Adrenal gland (tissue), 5 donors: ENCODE data around the gene MTRF1L.

ENCODE experiments used
- POLR2A ChIP-seq, 2 donors: fragments of 450-650 bp; IDR thresholded peaks; one replicate each; pipeline ENCODE4 v1.6.1; 2017; ENCODE audit warnings: antibody characterized with exemption in 2 of 2, mild to moderate bottlenecking in 2 of 2, moderate library complexity in 1 of 2
- TF ChIP-seq, protein P1 (sequence below), 6 experiments: fragments of 450-650 bp in 4 of 6; fragments of 200-600 bp in 2 of 6; sonication (generic) in 1 of 6; IDR thresholded peaks; 1 replicate in 5 of 6; 2 replicates in 1 of 6; pipeline versions ENCODE4 v1.5.1 to v1.8.0; 2016 to 2021; ENCODE audit warnings: antibody characterized with exemption in 6 of 6, mild to moderate bottlenecking in 2 of 6, moderate library complexity in 1 of 6
- donor health status: DM: no; HTN: no; CAD: no.

DNA sequence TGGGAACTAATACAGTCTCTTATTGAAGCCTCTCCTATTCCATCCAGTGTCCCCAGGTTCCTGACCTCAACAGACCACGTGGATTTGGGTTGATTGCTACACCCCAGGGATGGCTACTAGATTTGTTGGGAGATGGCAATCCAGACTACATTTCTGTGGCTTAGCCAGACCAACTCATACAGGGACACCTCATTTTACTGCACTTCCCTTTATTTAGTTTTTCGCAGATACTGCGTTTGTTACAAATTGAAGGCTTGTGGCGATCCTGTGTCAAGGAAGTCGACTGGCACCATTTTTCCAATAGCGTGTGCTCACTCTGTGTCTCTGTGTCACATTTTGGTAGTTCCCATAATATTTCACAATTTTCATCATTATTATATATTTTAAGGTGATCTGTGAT lies 10.3 kb upstream of the MTRF1L start:
- TF ChIP-seq, protein P1, sequence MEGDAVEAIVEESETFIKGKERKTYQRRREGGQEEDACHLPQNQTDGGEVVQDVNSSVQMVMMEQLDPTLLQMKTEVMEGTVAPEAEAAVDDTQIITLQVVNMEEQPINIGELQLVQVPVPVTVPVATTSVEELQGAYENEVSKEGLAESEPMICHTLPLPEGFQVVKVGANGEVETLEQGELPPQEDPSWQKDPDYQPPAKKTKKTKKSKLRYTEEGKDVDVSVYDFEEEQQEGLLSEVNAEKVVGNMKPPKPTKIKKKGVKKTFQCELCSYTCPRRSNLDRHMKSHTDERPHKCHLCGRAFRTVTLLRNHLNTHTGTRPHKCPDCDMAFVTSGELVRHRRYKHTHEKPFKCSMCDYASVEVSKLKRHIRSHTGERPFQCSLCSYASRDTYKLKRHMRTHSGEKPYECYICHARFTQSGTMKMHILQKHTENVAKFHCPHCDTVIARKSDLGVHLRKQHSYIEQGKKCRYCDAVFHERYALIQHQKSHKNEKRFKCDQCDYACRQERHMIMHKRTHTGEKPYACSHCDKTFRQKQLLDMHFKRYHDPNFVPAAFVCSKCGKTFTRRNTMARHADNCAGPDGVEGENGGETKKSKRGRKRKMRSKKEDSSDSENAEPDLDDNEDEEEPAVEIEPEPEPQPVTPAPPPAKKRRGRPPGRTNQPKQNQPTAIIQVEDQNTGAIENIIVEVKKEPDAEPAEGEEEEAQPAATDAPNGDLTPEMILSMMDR (IDR thresholded peaks at IDR 0.05), result no peak
- no peak for TF ChIP-seq POLR2A (IDR thresholded peaks at IDR 0.05)
